A549 treated with GW870086 at 1 μM for 4 hours (cell line): ENCODE measurements around the gene VKORC1. TPM values are rescaled to one million over a fixed set of nuclear protein-coding genes. Genes with fewer than 3 reads are reported as not detected.

Source experiments
- total RNA-seq: library from RNA; stranded (reverse); fragments of 200-300 nt; extraction: Qiagen RNA extraction; gene quantifications from 5 replicates; pipeline ENCODE4 v1.2.3, GENCODE V29; 2022; ENCODE audit warnings: low read depth

VKORC1 gene
- total RNA-seq, result 105 to 143 TPM (median 141 TPM) in 5 replicates

GRCh38 chr16:31094424-31095120 lies at the start of gene VKORC1:
Gene VKORC1, minus strand, starts transcription at chr16:31094797. Its CDS starts 68 bp downstream, at chr16:31094729.

GRCh38 chr16:31135535-31136286 lies 41.1 kb upstream of the VKORC1 start, which contains the start of gene PRSS8:
Gene PRSS8, minus strand, starts transcription at chr16:31135727. Its CDS starts 229 bp downstream, at chr16:31135498.

GRCh38 chr16:31117384-31118222 lies 23.0 kb upstream of the VKORC1 start, which contains the start of gene KAT8:
Gene KAT8, plus strand, starts transcription at chr16:31117664. Its CDS starts 18 bp downstream, at chr16:31117682.

GRCh38 chr16:31108035-31108793 lies 13.6 kb upstream of the VKORC1 start, which contains the start of gene BCKDK:
Gene BCKDK, plus strand, starts transcription at chr16:31108386. Its CDS starts 838 bp downstream, at chr16:31109224.

GRCh38 chr16:31088459-31089183 lies 6.0 kb downstream of the VKORC1 start, which contains the start of gene PRSS53:
Gene PRSS53, minus strand, starts transcription at chr16:31088943. Its CDS starts 134 bp downstream, at chr16:31088809.

GRCh38 chr16:31073970-31074813 lies 20.4 kb downstream of the VKORC1 start, which contains the start of the genes ZNF646 and ZNF668:
Gene ZNF646, plus strand, starts transcription at chr16:31074422. Its CDS starts 1,903 bp downstream, at chr16:31076325.
Gene ZNF668, minus strand, starts transcription at chr16:31074240. Its CDS starts 9,781 bp downstream, at chr16:31064459.

Other genes starting within 250 kb of the VKORC1 start
- gene BCL7C, start 200.7 kb downstream of the VKORC1 start, total RNA-seq, result 26.1 to 42.8 TPM (median 37.7 TPM) in 5 replicates
- gene CTF1, start 198.2 kb downstream of the VKORC1 start, total RNA-seq, result 0.13 to 0.39 TPM (median 0.23 TPM) in 4 of 5 replicates, not detected in the other
- 12.9 to 20.9 TPM (median 19.0 TPM) in 5 replicates for gene FBXL19, start 171.2 kb downstream of the VKORC1 start, total RNA-seq
- 10.0 to 14.0 TPM (median 12.7 TPM) in 5 replicates for gene ORAI3, start 145.7 kb downstream of the VKORC1 start, total RNA-seq
- gene SETD1A, start 137.0 kb downstream of the VKORC1 start, total RNA-seq, result 13.9 to 22.3 TPM (median 19.3 TPM) in 5 replicates
- 14.0 to 17.1 TPM (median 14.3 TPM) in 5 replicates for gene HSD3B7, start 109.6 kb downstream of the VKORC1 start, total RNA-seq
- gene STX1B, start 84.2 kb downstream of the VKORC1 start, total RNA-seq, result 1.5 to 2.2 TPM (median 2.0 TPM) in 5 replicates
- 57.2 to 70.6 TPM (median 65.1 TPM) in 5 replicates for gene STX4, start 61.2 kb downstream of the VKORC1 start, total RNA-seq
- 12.1 to 21.1 TPM (median 15.1 TPM) in 5 replicates for gene ZNF668, start 20.6 kb downstream of the VKORC1 start, total RNA-seq
- gene ZNF646, start 20.4 kb downstream of the VKORC1 start, total RNA-seq, result 8.4 to 10.9 TPM (median 10.0 TPM) in 5 replicates
- 1.00 to 2.0 TPM (median 1.1 TPM) in 5 replicates for gene PRSS53, start 5.9 kb downstream of the VKORC1 start, total RNA-seq
- 39.1 to 56.9 TPM (median 51.7 TPM) in 5 replicates for gene BCKDK, start 13.6 kb upstream of the VKORC1 start, total RNA-seq
- 41.4 to 47.3 TPM (median 43.6 TPM) in 5 replicates for gene KAT8, start 22.9 kb upstream of the VKORC1 start, total RNA-seq
- 0.72 to 1.1 TPM (median 0.85 TPM) in 5 replicates for gene PRSS8, start 40.9 kb upstream of the VKORC1 start, total RNA-seq
- gene PRSS36, start 55.3 kb upstream of the VKORC1 start, total RNA-seq, result 0.59 to 1.5 TPM (median 1.1 TPM) in 5 replicates
- gene FUS, start 85.3 kb upstream of the VKORC1 start, total RNA-seq, result 517 to 557 TPM (median 522 TPM) in 5 replicates
- 31.2 to 47.1 TPM (median 36.9 TPM) in 5 replicates for gene PYCARD, start 108.0 kb upstream of the VKORC1 start, total RNA-seq
- 0.02 to 0.08 TPM (median 0.03 TPM) in 5 replicates for gene TRIM72, start 119.3 kb upstream of the VKORC1 start, total RNA-seq
- not detected in 5 replicates for gene PYDC1, start 122.3 kb upstream of the VKORC1 start, total RNA-seq
- 0.91 to 2.1 TPM (median 1.8 TPM) in 5 replicates for gene ITGAM, start 165.2 kb upstream of the VKORC1 start, total RNA-seq